GM23248 (cell line): ENCODE results near the gene FPR2. TPM values are rescaled to one million over a fixed set of nuclear protein-coding genes. Genes with fewer than 3 reads are reported as not detected.

ENCODE experiments used
- DNase-seq: peaks from one replicate; pipeline ENCODE4 v3.0.0-alpha.2; 2015
- H2AFZ ChIP-seq: fragments of 200-600 bp; sonication (generic); 2 replicates; pipeline ENCODE4 v1.6.1; 2016; ENCODE audit warnings: antibody characterized with exemption
- H3F3A ChIP-seq: fragments of 200-600 bp; sonication (generic); 2 replicates; pipeline ENCODE4 v1.6.1; 2016; ENCODE audit warnings: mild to moderate bottlenecking, antibody characterized with exemption, mixed run types; ENCODE audit not compliant: insufficient read depth
- H3K27ac ChIP-seq: fragments of 200-600 bp; sonication (generic); 2 replicates; pipeline ENCODE4 v1.5.1; 2016; ENCODE audit warnings: mild to moderate bottlenecking
- H3K27me3 ChIP-seq: fragments of 200-600 bp; sonication (generic); replicated peaks from 2 replicates; pipeline ENCODE4 v1.6.1; 2016; ENCODE audit warnings: mild to moderate bottlenecking; ENCODE audit not compliant: insufficient read depth
- H3K36me3 ChIP-seq: fragments of 200-600 bp; sonication (generic); 2 replicates; pipeline ENCODE4 v1.6.1; 2016; ENCODE audit warnings: low read depth, mild to moderate bottlenecking
- H3K4me1 ChIP-seq: fragments of 200-600 bp; sonication (generic); 2 replicates; pipeline ENCODE4 v1.6.1; 2016; ENCODE audit warnings: mild to moderate bottlenecking; ENCODE audit not compliant: insufficient read depth
- H3K4me2 ChIP-seq: fragments of 200-600 bp; sonication (generic); one replicate; pipeline ENCODE4 v1.6.1; 2016; ENCODE audit warnings: mild to moderate bottlenecking; ENCODE audit not compliant: unreplicated experiment
- H3K4me3 ChIP-seq: fragments of 200-600 bp; sonication (generic); 2 replicates; pipeline ENCODE4 v1.5.1; 2016; ENCODE audit warnings: mild to moderate bottlenecking
- H3K79me2 ChIP-seq: fragments of 200-600 bp; sonication (generic); 2 replicates; pipeline ENCODE4 v1.6.1; 2016; ENCODE audit warnings: mild to moderate bottlenecking; ENCODE audit not compliant: insufficient read depth
- H3K9ac ChIP-seq: fragments of 200-600 bp; sonication (generic); 2 replicates; pipeline ENCODE4 v1.6.1; 2016; ENCODE audit warnings: mild to moderate bottlenecking
- H3K9me2 ChIP-seq: fragments of 200-600 bp; sonication (generic); 2 replicates; pipeline ENCODE4 v1.6.1; 2016; ENCODE audit warnings: mixed run types, mild to moderate bottlenecking, moderate library complexity; ENCODE audit not compliant: insufficient read depth
- H3K9me3 ChIP-seq: fragments of 200-600 bp; sonication (generic); one replicate; pipeline ENCODE4 v1.6.1; 2017; ENCODE audit warnings: low read depth
- H4K20me1 ChIP-seq: fragments of 200-600 bp; sonication (generic); 2 replicates; pipeline ENCODE4 v1.6.0; 2016; ENCODE audit not compliant: insufficient read depth
- EZH2 ChIP-seq: fragments of 200-600 bp; sonication (generic); IDR thresholded peaks from 2 replicates; pipeline ENCODE4 v1.6.1; 2018; ENCODE audit warnings: antibody characterized with exemption, mild to moderate bottlenecking; ENCODE audit not compliant: insufficient read depth, poor library complexity, severe bottlenecking
- EZH2phosphoT487 ChIP-seq: fragments of 200-600 bp; sonication (generic); IDR thresholded peaks from 2 replicates; pipeline ENCODE4 v1.6.1; 2018; ENCODE audit warnings: antibody characterized with exemption, moderate library complexity, mild to moderate bottlenecking, low read depth; ENCODE audit not compliant: insufficient read depth
- WGBS, 2 experiments: methylation state at CpG; one replicate each; pipeline ENCODE4 v1.1.6; 2015 to 2017; ENCODE audit warnings: low lambda C conversion rate in 2 of 2, low coverage in 1 of 2; ENCODE audit errors: missing lambda C conversion rate in 2 of 2; 5-methylcytosine and 5-hydroxymethylcytosine counted together
- in situ Hi-C: fragments of 300-500 bp; cut with MboI; formaldehyde crosslinking; loops from 2 replicates; pipeline ENCODE4 v1.15.0; 2020
- polyA plus RNA-seq: library from polyadenylated mRNA; unstranded; fragments of >200 nt; fragmentation: Nextera tagmentation; extraction: Ambion mirVana; gene quantifications from 2 replicates; pipeline ENCODE4 v1.2.1, GENCODE V29; 2016
- total RNA-seq: library from RNA; depleted of rRNA; stranded (reverse); fragments of >200 nt; shearing (Covaris generic); gene quantifications from 2 replicates; pipeline ENCODE4 v1.2.3, GENCODE V29; 2014

Gene FPR2
- total and polyA plus RNA-seq, 2 experiments from 2014 or later, result not detected

DNA sequence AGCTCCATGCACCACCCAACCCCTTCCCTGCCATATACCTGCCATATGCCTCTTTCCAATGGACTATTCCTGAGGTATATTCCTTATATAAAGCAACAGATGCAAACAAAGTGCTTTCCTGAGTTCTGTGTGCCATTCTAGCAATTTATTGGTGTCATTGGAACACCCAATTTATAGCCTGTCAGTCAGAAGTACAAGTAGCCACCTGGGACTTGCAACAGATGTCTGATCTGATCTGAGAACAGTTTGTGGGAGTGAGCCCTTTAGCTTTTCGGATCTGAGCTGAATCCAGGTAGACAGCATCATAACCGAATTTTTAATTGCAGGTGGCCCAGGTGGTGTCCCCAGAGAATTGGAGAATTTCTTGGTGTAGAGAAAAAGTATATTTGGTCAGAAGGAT is 33.0 kb downstream of the FPR2 start:
- in situ Hi-C loops, result no loop called here
- no peaks in the 10 kb centered on the region for H3F3A ChIP-seq
- no peak overlapping the region for H3K27ac ChIP-seq
- H3K9me3 ChIP-seq, result no peaks in the 10 kb centered on the region
- H3K4me2 ChIP-seq, result no peak overlapping the region
- H3K4me3 ChIP-seq, result no peak overlapping the region
- no peak overlapping the region for H2AFZ ChIP-seq
- H3K9me2 ChIP-seq, result no peaks in the 10 kb centered on the region
- no peaks in the 10 kb centered on the region for H3K27me3 ChIP-seq
- H3K36me3 ChIP-seq, result no peaks in the 10 kb centered on the region
- DNase-seq, result no peak
- 46 to 65% methylated on average over 2 of the region's 2 CpGs for WGBS, 2 experiments
- no peaks in the 10 kb centered on the region for H3K79me2 ChIP-seq
- no peaks in the 10 kb centered on the region for H4K20me1 ChIP-seq
- H3K9ac ChIP-seq, result no peak overlapping the region
- no peak for TF ChIP-seq EZH2phosphoT487
- no peak for TF ChIP-seq EZH2
- 0 out of 2 replicates have a peak, but pooled peaks cover 4% of the 10 kb centered on the region for H3K4me1 ChIP-seq

DNA sequence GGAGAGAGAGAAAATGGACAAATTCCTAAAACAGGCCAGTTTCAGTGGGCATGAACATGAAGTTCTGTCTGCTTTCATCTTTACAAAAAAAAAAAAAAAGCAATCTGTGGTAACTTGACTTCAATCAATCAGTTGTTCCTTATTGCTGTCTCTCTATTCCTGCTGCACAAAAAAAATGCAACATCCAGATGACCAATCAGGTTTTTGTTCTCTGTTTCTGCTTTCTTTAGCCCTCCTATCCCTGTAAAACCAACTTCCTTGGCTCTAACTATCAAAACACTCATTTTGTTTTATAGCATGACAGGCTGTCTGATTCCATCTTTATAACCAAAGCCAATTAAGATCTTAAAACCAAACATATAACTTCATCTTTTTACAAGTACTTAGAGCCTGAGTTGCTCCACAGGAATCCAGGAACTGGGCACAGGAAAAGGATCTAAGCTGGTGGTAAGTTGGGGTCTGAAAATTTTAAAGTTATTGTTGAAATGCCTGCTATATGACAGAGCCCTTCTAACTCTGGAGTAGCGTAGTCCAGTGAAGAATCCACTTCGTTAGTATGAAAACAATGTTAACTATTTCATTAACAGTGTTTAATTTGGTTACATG is 34.0 kb downstream of the FPR2 start, which contains the start of gene FPR3:
Gene FPR3 (plus strand): TSS at position 273 of the 606 bp plus-strand sequence. CDS start 28,592 bp downstream, outside the sequence.
- DNase-seq, result no peak
- Histone ChIP-seq H3K36me3 (no peaks in the 10 kb centered on the region), H3K4me1 (0 out of 2 replicates have a peak, but pooled peaks cover 10% of the 10 kb centered on the region), H3F3A (no peaks in the 10 kb centered on the region), H3K9ac (no peak within 1 kb of the TSS), H3K27ac (no peak within 1 kb of the TSS), H3K9me2 (no peaks in the 10 kb centered on the region), H3K9me3 (no peaks in the 10 kb centered on the region), H3K4me3 (no peak within 1 kb of the TSS), H3K27me3 (no peaks in the 10 kb centered on the region), H4K20me1 (no peaks in the 10 kb centered on the region), H2AFZ (peak within 1 kb of the TSS; percentile 32), H3K4me2 (no peak within 1 kb of the TSS), H3K79me2 (no peaks in the 10 kb centered on the region)
- TF ChIP-seq EZH2phosphoT487, result no peak
- no peak for TF ChIP-seq EZH2
- WGBS, 2 experiments, result 17 to 29% methylated on average over 2 of the region's 2 CpGs
- in situ Hi-C loops, result no loop called here

DNA sequence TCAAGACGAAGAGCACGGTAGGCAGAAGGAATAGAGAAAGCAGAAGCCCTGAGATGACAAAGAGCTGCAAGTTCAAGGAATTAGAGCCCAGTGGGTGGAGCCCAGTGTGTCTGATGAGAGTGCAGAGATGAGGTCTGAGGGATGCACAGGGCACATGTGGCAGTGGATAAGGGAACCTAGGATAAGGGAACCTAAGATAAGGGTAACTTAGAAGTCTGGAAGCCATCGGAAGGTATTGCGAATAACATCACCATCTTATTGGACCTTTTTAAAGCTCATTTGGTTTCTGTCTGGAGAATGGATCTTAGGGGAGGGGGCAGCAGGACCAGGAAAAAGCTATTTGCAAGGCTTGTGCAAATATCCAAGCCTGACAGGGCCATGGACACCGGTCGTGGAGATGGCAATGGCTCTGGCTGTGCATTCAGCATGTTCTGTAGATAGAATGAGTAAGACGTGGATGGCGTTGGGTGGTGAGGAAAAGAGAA is 35.3 kb downstream of the FPR2 start:
- in situ Hi-C loops, result no loop called here
- no peaks in the 10 kb centered on the region for H3K9me2 ChIP-seq
- TF ChIP-seq EZH2phosphoT487 (no peak), EZH2 (no peak)
- no peak overlapping the region for H3K9ac ChIP-seq
- WGBS, 2 experiments, result 76 to 77% methylated on average over 8 of the region's 8 CpGs
- no peak for DNase-seq
- no peaks in the 10 kb centered on the region for H3K9me3 ChIP-seq
- no peak overlapping the region for H2AFZ ChIP-seq
- no peak overlapping the region for H3K4me3 ChIP-seq
- H3K36me3 ChIP-seq, result no peaks in the 10 kb centered on the region
- H3K27me3 ChIP-seq, result no peaks in the 10 kb centered on the region
- no peaks in the 10 kb centered on the region for H3K79me2 ChIP-seq
- H3K4me2 ChIP-seq, result no peak overlapping the region
- 0 out of 2 replicates have a peak, but pooled peaks cover 10% of the 10 kb centered on the region for H3K4me1 ChIP-seq
- H4K20me1 ChIP-seq, result no peaks in the 10 kb centered on the region
- H3K27ac ChIP-seq, result no peak overlapping the region
- H3F3A ChIP-seq, result no peaks in the 10 kb centered on the region

DNA sequence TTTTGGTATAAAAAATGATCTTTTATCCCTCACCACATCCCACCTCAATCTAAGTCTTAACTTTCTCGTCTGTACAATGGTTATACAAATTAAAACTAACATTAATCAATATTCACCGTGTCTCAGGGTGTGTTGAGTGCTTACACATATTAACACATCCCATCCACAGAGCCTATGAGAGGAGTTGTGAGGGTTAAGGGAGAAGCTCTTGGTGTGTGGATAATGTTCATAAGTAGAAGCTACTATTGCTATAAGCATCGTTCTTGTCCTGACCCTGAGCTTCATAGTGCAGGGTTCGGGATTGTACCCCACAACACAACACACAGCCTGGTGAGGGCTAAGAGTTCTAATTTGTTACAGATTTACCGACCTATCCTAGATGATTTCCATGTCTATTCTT is 36.5 kb downstream of the FPR2 start:
- H3K9me3 ChIP-seq, result no peaks in the 10 kb centered on the region

More for the DNA sequence above, 36.5 kb downstream of the FPR2 start:
- Histone ChIP-seq H3K9ac (no peak overlapping the region), H3K4me2 (no peak overlapping the region), H3K4me3 (no peak overlapping the region), H3K79me2 (no peaks in the 10 kb centered on the region), H3K9me2 (no peaks in the 10 kb centered on the region), H3K36me3 (no peaks in the 10 kb centered on the region), H3K27ac (no peak overlapping the region), H3F3A (no peaks in the 10 kb centered on the region), H2AFZ (no peak overlapping the region), H3K4me1 (0 out of 2 replicates have a peak, but pooled peaks cover 10% of the 10 kb centered on the region), H3K27me3 (no peaks in the 10 kb centered on the region), H4K20me1 (no peaks in the 10 kb centered on the region)
- no peak for TF ChIP-seq EZH2
- no peak for TF ChIP-seq EZH2phosphoT487
- 59 to 66% methylated on average over 5 of the region's 5 CpGs for WGBS, 2 experiments
- in situ Hi-C loops, result no loop called here
- no peak for DNase-seq
